IMR-90 (cell line): ENCODE data around the gene NEDD4L. TPM values are rescaled to one million over a fixed set of nuclear protein-coding genes. Genes with fewer than 3 reads are reported as not detected.
A peak's percentile ranks its signal among the peaks of the same experiment; 100 is the strongest.

Experiments used
- ATAC-seq: fragments of 200-7000 bp; cut with Tn5 transposase; 2 replicates; pipeline ENCODE4 v1.9.1; 2020; ENCODE audit warnings: low read depth, mild to moderate bottlenecking, moderate library complexity
- BruUV-seq: library from RNA; stranded (reverse); fragments of 400-500 nt; replicated peaks from 2 replicates; lab custom pipeline; 2021; lab: Mats Ljungman, UMichigan
- CTCF ChIA-PET: fragments of 300-600 bp; formaldehyde crosslinking; extraction: SDS; loops from one replicate; lab custom pipeline; 2021; ENCODE audit warnings: antibody characterized with exemption; lab: Yijun Ruan, JAX
- POLR2A ChIA-PET: fragments of 300-600 bp; sonication (Branson Sonifier 250); formaldehyde crosslinking; loops from one replicate; lab custom pipeline; 2022; ENCODE audit warnings: antibody characterized with exemption; ENCODE audit not compliant: unreplicated experiment; lab: Charles Lee
- DNase-seq: peaks from one replicate; pipeline ENCODE4 v3.0.0; 2013
- H2AFZ ChIP-seq: replicated peaks from 2 replicates; pipeline ENCODE3; 2013; ENCODE audit warnings: low read length, mild to moderate bottlenecking; ENCODE audit not compliant: poor library complexity
- H2AK5ac ChIP-seq: 2 replicates; pipeline ENCODE4 v1.6.1; 2013; ENCODE audit warnings: low read depth, low read length, inconsistent platforms
- H2AK9ac ChIP-seq: replicated peaks from 2 replicates; pipeline ENCODE3; 2013; ENCODE audit warnings: mild to moderate bottlenecking, low read depth, low read length, moderate library complexity; ENCODE audit not compliant: poor library complexity
- H2BK120ac ChIP-seq: 2 replicates; pipeline ENCODE4 v1.6.1; 2013; ENCODE audit warnings: low read depth, low read length, inconsistent platforms
- H2BK15ac ChIP-seq: 3 replicates; pipeline ENCODE4 v1.6.1; 2013; ENCODE audit warnings: low read depth, low read length, inconsistent platforms
- H2BK20ac ChIP-seq: 2 replicates; pipeline ENCODE4 v1.6.1; 2013; ENCODE audit warnings: low read depth, mild to moderate bottlenecking, inconsistent platforms, low read length, moderate library complexity
- H2BK5ac ChIP-seq: 2 replicates; pipeline ENCODE4 v1.6.1; 2013; ENCODE audit warnings: mild to moderate bottlenecking, low read depth, low read length, inconsistent platforms; ENCODE audit not compliant: poor library complexity, severe bottlenecking
- H3K14ac ChIP-seq: replicated peaks from 2 replicates; pipeline ENCODE4 v1.6.1; 2013; ENCODE audit warnings: low read depth, low read length, inconsistent platforms
- H3K18ac ChIP-seq: 2 replicates; pipeline ENCODE4 v1.6.1; 2013; ENCODE audit warnings: low read depth, low read length, control low read depth
- H3K23ac ChIP-seq: 2 replicates; pipeline ENCODE4 v1.6.1; 2013; ENCODE audit warnings: low read depth, low read length, inconsistent platforms
- H3K27ac ChIP-seq: 2 replicates; pipeline ENCODE4 v1.5.1; 2013; ENCODE audit warnings: mild to moderate bottlenecking, control low read depth, low read length; ENCODE audit not compliant: insufficient read depth
- H3K27me3 ChIP-seq: 2 replicates; pipeline ENCODE4 v1.6.1; 2013; ENCODE audit warnings: low read length; ENCODE audit not compliant: control insufficient read depth, insufficient read depth
- H3K36me3 ChIP-seq: 2 replicates; pipeline ENCODE4 v1.6.1; 2013; ENCODE audit warnings: low read length, mixed read lengths; ENCODE audit not compliant: control insufficient read depth, insufficient read depth
- H3K4ac ChIP-seq: 2 replicates; pipeline ENCODE4 v1.6.1; 2013; ENCODE audit warnings: low read depth, low read length, inconsistent platforms
- H3K4me1 ChIP-seq: 2 replicates; pipeline ENCODE4 v1.6.1; 2013; ENCODE audit warnings: low read length, mixed read lengths; ENCODE audit not compliant: control insufficient read depth, insufficient read depth
- H3K4me2 ChIP-seq: 2 replicates; pipeline ENCODE4 v1.6.1; 2013; ENCODE audit warnings: low read depth, mild to moderate bottlenecking, control low read depth, low read length, moderate library complexity
- H3K4me3 ChIP-seq: 2 replicates; pipeline ENCODE4 v1.5.1; 2013; ENCODE audit warnings: low read depth, mild to moderate bottlenecking, control low read depth, low read length, moderate library complexity; ENCODE audit not compliant: insufficient read depth
- H3K56ac ChIP-seq: 2 replicates; pipeline ENCODE4 v1.6.1; 2013; ENCODE audit warnings: low read length, inconsistent platforms; ENCODE audit not compliant: insufficient read depth; ENCODE audit errors: extremely low read depth
- H3K79me1 ChIP-seq, 2 experiments: 2 replicates each; pipeline ENCODE4 v1.6.1; 2013; ENCODE audit warnings: low read length in 2 of 2, inconsistent platforms in 1 of 2, low read depth in 1 of 2
- H3K9ac ChIP-seq: 2 replicates; pipeline ENCODE4 v1.6.1; 2013; ENCODE audit warnings: low read depth, low read length, control low read depth
- H3K9me1 ChIP-seq: 2 replicates; pipeline ENCODE4 v1.6.1; 2013; ENCODE audit warnings: low read length, inconsistent platforms; ENCODE audit not compliant: insufficient read depth
- H3K9me3 ChIP-seq: 2 replicates; pipeline ENCODE4 v1.6.1; 2013; ENCODE audit warnings: low read length; ENCODE audit not compliant: control insufficient read depth, insufficient read depth
- H4K20me1 ChIP-seq: 2 replicates; pipeline ENCODE4 v1.6.1; 2013; ENCODE audit warnings: low read length, inconsistent platforms; ENCODE audit not compliant: insufficient read depth
- H4K5ac ChIP-seq: 2 replicates; pipeline ENCODE4 v1.6.1; 2013; ENCODE audit warnings: mild to moderate bottlenecking, low read depth, low read length, control low read depth
- H4K8ac ChIP-seq, 2 experiments: 2 replicates each; pipeline ENCODE4 v1.6.1; 2013; ENCODE audit warnings: low read depth in 2 of 2, low read length in 2 of 2, control low read depth in 1 of 2, inconsistent platforms in 1 of 2
- H4K91ac ChIP-seq: 2 replicates; pipeline ENCODE4 v1.6.1; 2013; ENCODE audit warnings: low read depth, low read length, inconsistent platforms; ENCODE audit not compliant: insufficient read depth
- CHD1 ChIP-seq: IDR thresholded peaks from 2 replicates; pipeline ENCODE4 v1.6.1; 2012; ENCODE audit warnings: low read depth, low read length, improper control_type of control experiment
- MAFK ChIP-seq: IDR thresholded peaks from 2 replicates; pipeline ENCODE4 v1.6.1; 2012; ENCODE audit warnings: low read depth, low read length, improper control_type of control experiment
- MAZ ChIP-seq: IDR thresholded peaks from 2 replicates; pipeline ENCODE4 v1.6.1; 2012; ENCODE audit warnings: low read depth, mild to moderate bottlenecking, low read length, improper control_type of control experiment, moderate library complexity, borderline replicate concordance
- MXI1 ChIP-seq: IDR thresholded peaks from 2 replicates; pipeline ENCODE4 v1.6.1; 2012; ENCODE audit warnings: low read depth, mild to moderate bottlenecking, low read length, moderate library complexity, borderline replicate concordance
- NFE2L2 ChIP-seq: fragments of 150-350 bp; IDR thresholded peaks from 2 replicates; pipeline ENCODE4 v1.6.1; 2016; ENCODE audit warnings: low read depth, mild to moderate bottlenecking, low read length
- POLR2A ChIP-seq: IDR thresholded peaks from 2 replicates; pipeline ENCODE4 v1.6.1; 2012; ENCODE audit warnings: mild to moderate bottlenecking, low read depth, low read length
- RAD21 ChIP-seq: IDR thresholded peaks from 2 replicates; pipeline ENCODE4 v1.6.1; 2012; ENCODE audit warnings: low read length, improper control_type of control experiment
- WGBS, 2 experiments: methylation state at CpG; one replicate each; pipeline versions ENCODE4 v1.1.5 to v1.1.7; 2013; ENCODE audit warnings: missing lambda C conversion rate in 2 of 2; ENCODE audit not compliant: insufficient read length in 1 of 2; ENCODE audit errors: extremely low coverage in 2 of 2; 5-methylcytosine and 5-hydroxymethylcytosine counted together
- dilution Hi-C: fragments of 300-500 bp; cut with HindIII; formaldehyde crosslinking; loops from one replicate; pipeline ENCODE4 v1.14.3; 2018; ENCODE audit warnings: low sequenced_read_pairs; ENCODE audit not compliant: unreplicated experiment
- in situ Hi-C: fragments of 300-500 bp; cut with MboI; formaldehyde crosslinking; loops from 3 replicates; pipeline ENCODE4 v1.14.3; 2019; ENCODE audit warnings: low sequenced_read_pairs, inconsistent platforms, mixed read lengths
- intact Hi-C: fragments of 100-400 bp; cut with micrococcal nuclease; formaldehyde crosslinking; loops from 2 replicates; pipeline ENCODE4 v1.10.0; 2022
- polyA plus RNA-seq, 3 experiments: library from polyadenylated mRNA; depleted of rRNA; stranded (reverse); fragments of >200 nt; gene quantifications; 2 replicates each; pipeline ENCODE4 v1.2.3, GENCODE V29; 2012; ENCODE audit warnings: low replicate concordance in 1 of 3
- total RNA-seq: library from RNA; depleted of rRNA; stranded (reverse); fragments of >200 nt; gene quantifications from 2 replicates; pipeline ENCODE4 v1.2.3, GENCODE V29; 2012
- TF ChIP-seq, protein P1 (sequence below): conservative IDR thresholded peaks from 2 replicates; pipeline ENCODE4 v1.5.1; 2012; ENCODE audit warnings: mild to moderate bottlenecking, low read depth, low read length, improper control_type of control experiment

Gene NEDD4L
- total and polyA plus RNA-seq, 2 of the 4 experiments (the other 2 are of a cell fraction) = 10.0 to 10.9 TPM

- Histone ChIP-seq H3K9me1 (no peaks in the 10 kb centered on the region), H3K36me3 (no peaks in the 10 kb centered on the region), H2AK5ac (peak overlapping the region; percentile 36; the same call in 1 of the 2 replicates), H3K79me1 (0 out of 4 replicates have a peak, but pooled peaks cover 0 to 3% of the 10 kb centered on the region in 2 experiments), H3K27ac (no peak overlapping the region), H2AK9ac (no peak overlapping the region), H3K9me3 (0 out of 2 replicates have a peak, but pooled peaks cover 2% of the 10 kb centered on the region), H3K27me3 (no peaks in the 10 kb centered on the region), H3K9ac (no peak overlapping the region), H3K4me1 (peaks cover 7% of the 10 kb centered on the region), H3K4me2 (no peak overlapping the region), H3K4me3 (no peak overlapping the region), H3K23ac (no peak overlapping the region), H4K5ac (no peak overlapping the region), H4K91ac (no peak overlapping the region), H2BK5ac (no peak overlapping the region), H2BK15ac (no peak overlapping the region), H3K18ac (no peak overlapping the region), H2AFZ (no peak overlapping the region), H3K56ac (no peak overlapping the region), H3K4ac (no peak overlapping the region), H3K14ac (0 out of 2 replicates have a peak overlapping the region, but pooled peaks have one; percentile 23), H2BK120ac (no peak overlapping the region), H2BK20ac (no peak overlapping the region), H4K20me1 (no peaks in the 10 kb centered on the region; the same call in 1 of the 2 replicates), H4K8ac (no peak overlapping the region)
- dilution Hi-C loops (no loop called here), intact Hi-C loops (no loop called here), in situ Hi-C loops (no loop called here)
- no peak for TF ChIP-seq MXI1
- no peak for TF ChIP-seq MAFK
- TF ChIP-seq RAD21 = no peak
- TF ChIP-seq MAZ = no peak
- TF ChIP-seq POLR2A = no peak
- no peak for TF ChIP-seq CHD1
- no peak for TF ChIP-seq NFE2L2
- TF ChIP-seq, protein P1, sequence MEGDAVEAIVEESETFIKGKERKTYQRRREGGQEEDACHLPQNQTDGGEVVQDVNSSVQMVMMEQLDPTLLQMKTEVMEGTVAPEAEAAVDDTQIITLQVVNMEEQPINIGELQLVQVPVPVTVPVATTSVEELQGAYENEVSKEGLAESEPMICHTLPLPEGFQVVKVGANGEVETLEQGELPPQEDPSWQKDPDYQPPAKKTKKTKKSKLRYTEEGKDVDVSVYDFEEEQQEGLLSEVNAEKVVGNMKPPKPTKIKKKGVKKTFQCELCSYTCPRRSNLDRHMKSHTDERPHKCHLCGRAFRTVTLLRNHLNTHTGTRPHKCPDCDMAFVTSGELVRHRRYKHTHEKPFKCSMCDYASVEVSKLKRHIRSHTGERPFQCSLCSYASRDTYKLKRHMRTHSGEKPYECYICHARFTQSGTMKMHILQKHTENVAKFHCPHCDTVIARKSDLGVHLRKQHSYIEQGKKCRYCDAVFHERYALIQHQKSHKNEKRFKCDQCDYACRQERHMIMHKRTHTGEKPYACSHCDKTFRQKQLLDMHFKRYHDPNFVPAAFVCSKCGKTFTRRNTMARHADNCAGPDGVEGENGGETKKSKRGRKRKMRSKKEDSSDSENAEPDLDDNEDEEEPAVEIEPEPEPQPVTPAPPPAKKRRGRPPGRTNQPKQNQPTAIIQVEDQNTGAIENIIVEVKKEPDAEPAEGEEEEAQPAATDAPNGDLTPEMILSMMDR = no peak
- 100% methylated on average over 1 of the region's 10 CpGs; no CpG with 5 or more reads in 1 of the 2 experiments for WGBS, 2 experiments
- ChIA-PET POLR2A (no interaction called here), CTCF (interaction anchor here (0.9 to 1.0 kb wide), 2 partner anchors 9 to 36 kb away, joined by 3 read pairs; no protein-coding TSS in a partner anchor)
- BruUV-seq = no TSS peak
- DNase-seq (no peak), ATAC-seq (no peak)
These were observed 100.8 kb downstream of the NEDD4L start for GRCh38 chr18:58144671-58145285.
